Measurements from ENCODE around the gene SYCP1. TPM values are rescaled to one million over a fixed set of nuclear protein-coding genes. Genes with fewer than 3 reads are reported as not detected.
A peak's percentile ranks its signal among the peaks of the same experiment; 100 is the strongest.
"Not testable (repeated sequence)": the region's sequence is repeated elsewhere in the genome, so short reads cannot be mapped to it uniquely, and the experiment has no call there.

Gene SYCP1
- total RNA-seq, 1 donor from 2014 or later: not detected

DNA sequence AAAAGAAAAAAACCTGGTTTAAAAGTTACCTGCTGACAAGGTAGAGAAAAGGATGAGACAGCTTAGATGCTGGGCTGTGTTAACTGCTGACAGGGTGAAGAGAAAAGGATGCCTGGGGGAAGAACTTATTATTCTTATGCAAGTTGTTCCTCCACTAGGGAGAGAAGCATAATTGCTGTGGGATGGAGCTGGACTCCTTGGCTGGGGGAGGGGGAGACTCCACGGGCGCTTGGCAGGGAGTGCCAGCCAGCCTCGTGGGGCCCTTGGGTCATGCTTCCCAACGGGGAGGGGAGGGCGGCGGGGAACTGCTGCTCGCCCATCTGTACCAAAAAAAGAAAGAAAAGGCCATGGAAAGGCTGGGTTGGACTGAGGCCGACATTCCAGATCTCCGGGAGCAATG lies 47.2 kb downstream of the SYCP1 start:
- no peaks in the 10 kb centered on the region for H3K36me3 Mint-ChIP-seq (ENCODE audit: unreplicated experiment)
- DNase-seq: peak; percentile 38
- H3K4me3 Mint-ChIP-seq (ENCODE audit: unreplicated experiment): peak overlapping the region; percentile 69
- no peak for TF ChIP-seq CTCF (IDR thresholded peaks at IDR 0.05; ENCODE audit: partially characterized antibody, unreplicated experiment)
- H3K27ac Mint-ChIP-seq (ENCODE audit: unreplicated experiment): peak overlapping the region; percentile 79
- H3K9me3 Mint-ChIP-seq (ENCODE audit: unreplicated experiment): peaks cover 1% of the 10 kb centered on the region
- H3K4me1 Mint-ChIP-seq (ENCODE audit: low read depth, unreplicated experiment): peaks cover 11% of the 10 kb centered on the region
- peaks cover 2% of the 10 kb centered on the region for H3K27me3 Mint-ChIP-seq (ENCODE audit: unreplicated experiment)

- peaks cover 2% of the 10 kb centered on the region for H3K27me3 Mint-ChIP-seq (ENCODE audit: unreplicated experiment)
- peak; percentile 29 for DNase-seq
- H3K4me1 Mint-ChIP-seq (ENCODE audit: low read depth, unreplicated experiment): peaks cover 11% of the 10 kb centered on the region
These were observed 47.7 kb downstream of the SYCP1 start for GRCh38 chr1:114902343-114902742.

DNA sequence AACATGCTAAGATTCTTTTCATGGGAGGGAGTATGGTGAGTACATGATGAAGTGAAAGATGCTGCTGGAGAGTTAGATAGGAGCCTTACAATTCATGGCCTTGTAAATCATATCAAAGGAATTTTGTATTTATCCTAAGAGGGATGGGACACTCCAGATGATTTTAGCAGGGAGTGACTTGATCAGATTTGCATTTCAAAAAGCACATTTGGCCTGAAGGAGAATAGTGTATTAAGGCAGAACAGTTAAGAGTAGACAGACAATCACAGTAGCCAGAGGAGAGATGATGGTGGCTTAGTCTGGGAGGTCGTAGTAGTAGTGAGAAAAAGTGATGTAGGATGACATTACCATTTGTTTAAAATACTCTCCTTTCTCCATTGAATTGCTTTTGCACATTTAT lies 48.8 kb downstream of the SYCP1 start:
- TF ChIP-seq CTCF (IDR thresholded peaks at IDR 0.05; ENCODE audit: partially characterized antibody, unreplicated experiment): no peak
- H3K4me1 Mint-ChIP-seq (ENCODE audit: low read depth, unreplicated experiment): peaks cover 11% of the 10 kb centered on the region
- no peak overlapping the region for H3K27ac Mint-ChIP-seq (ENCODE audit: unreplicated experiment)
- DNase-seq: no peak
- no peaks in the 10 kb centered on the region for H3K36me3 Mint-ChIP-seq (ENCODE audit: unreplicated experiment)
- peaks cover 1% of the 10 kb centered on the region for H3K9me3 Mint-ChIP-seq (ENCODE audit: unreplicated experiment)
- H3K4me3 Mint-ChIP-seq (ENCODE audit: unreplicated experiment): no peak overlapping the region
- H3K27me3 Mint-ChIP-seq (ENCODE audit: unreplicated experiment): peaks cover 2% of the 10 kb centered on the region

More at GRCh38 chr1:114902343-114902742, 47.7 kb downstream of the SYCP1 start:
- Mint-ChIP-seq H3K9me3 (ENCODE audit: unreplicated experiment) (peaks cover 1% of the 10 kb centered on the region), H3K36me3 (ENCODE audit: unreplicated experiment) (no peaks in the 10 kb centered on the region), H3K27ac (ENCODE audit: unreplicated experiment) (peak overlapping the region; percentile 79), H3K4me3 (ENCODE audit: unreplicated experiment) (peak overlapping the region; percentile 69)
- no peak for TF ChIP-seq CTCF (IDR thresholded peaks at IDR 0.05; ENCODE audit: partially characterized antibody, unreplicated experiment)

GRCh38 chr1:114915720-114916119 lies 61.1 kb downstream of the SYCP1 start:
- not testable (repeated sequence) for H3K9me3 Mint-ChIP-seq (ENCODE audit: unreplicated experiment); H3K27ac Mint-ChIP-seq (ENCODE audit: unreplicated experiment); H3K4me1 Mint-ChIP-seq (ENCODE audit: low read depth, unreplicated experiment); DNase-seq; H3K27me3 Mint-ChIP-seq (ENCODE audit: unreplicated experiment); H3K36me3 Mint-ChIP-seq (ENCODE audit: unreplicated experiment); H3K4me3 Mint-ChIP-seq (ENCODE audit: unreplicated experiment)

GRCh38 chr1:114926607-114927006 lies 71.9 kb downstream of the SYCP1 start:
- Mint-ChIP-seq H3K9me3 (ENCODE audit: unreplicated experiment) (no peaks in the 10 kb centered on the region), H3K36me3 (ENCODE audit: unreplicated experiment) (no peaks in the 10 kb centered on the region), H3K4me3 (ENCODE audit: unreplicated experiment) (no peak overlapping the region), H3K27me3 (ENCODE audit: unreplicated experiment) (no peaks in the 10 kb centered on the region), H3K27ac (ENCODE audit: unreplicated experiment) (no peak overlapping the region), H3K4me1 (ENCODE audit: low read depth, unreplicated experiment) (no peaks in the 10 kb centered on the region)
- no peak for DNase-seq
- no peak for TF ChIP-seq CTCF (IDR thresholded peaks at IDR 0.05; ENCODE audit: partially characterized antibody, unreplicated experiment)

GRCh38 chr1:114927401-114927800 lies 72.7 kb downstream of the SYCP1 start:
- peaks cover 4% of the 10 kb centered on the region for H3K36me3 Mint-ChIP-seq (ENCODE audit: unreplicated experiment)

More at GRCh38 chr1:114927401-114927800, 72.7 kb downstream of the SYCP1 start:
- Mint-ChIP-seq H3K27me3 (ENCODE audit: unreplicated experiment) (no peaks in the 10 kb centered on the region), H3K9me3 (ENCODE audit: unreplicated experiment) (no peaks in the 10 kb centered on the region), H3K4me3 (ENCODE audit: unreplicated experiment) (no peak overlapping the region), H3K27ac (ENCODE audit: unreplicated experiment) (no peak overlapping the region), H3K4me1 (ENCODE audit: low read depth, unreplicated experiment) (no peaks in the 10 kb centered on the region)
- no peak for TF ChIP-seq CTCF (IDR thresholded peaks at IDR 0.05; ENCODE audit: partially characterized antibody, unreplicated experiment)
- DNase-seq: no peak

All from glutamatergic neuron (in vitro differentiated cells).